Measurements from ENCODE around the gene XXYLT1.

DNA sequence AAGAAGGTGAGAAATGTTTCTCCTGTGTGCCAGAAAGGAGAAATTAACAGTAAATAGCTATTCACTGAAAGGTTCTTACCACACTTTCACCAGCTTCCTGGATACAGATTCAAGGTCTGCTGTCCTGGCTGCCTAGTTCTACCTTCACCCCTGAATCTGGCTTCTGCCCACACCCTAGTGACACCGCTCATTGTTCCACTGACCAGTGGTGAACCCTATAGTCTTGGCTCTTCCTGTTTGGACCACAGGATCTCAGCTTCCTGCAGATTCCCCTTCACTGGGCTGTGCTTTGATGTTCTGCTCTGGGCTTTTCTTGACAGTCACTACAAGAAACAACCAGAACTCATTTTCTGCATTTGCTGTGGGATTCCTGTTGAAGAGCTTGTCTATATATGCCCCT is 250.0 kb downstream of the XXYLT1 start:
- TF ChIP-seq CTCF (conservative IDR thresholded peaks at IDR 0.05; ENCODE audit: low read length) (no peak), EZH2phosphoT487 (IDR thresholded peaks at IDR 0.05; ENCODE audit: borderline replicate concordance, low read depth, low read length) (no peak)

Measured in OCI-LY7 (cell line).